NCI-H146 treated with DMSO at 0.1 percent for 48 hours (cell line): ENCODE data around the gene ZFHX3.

Experiments
- DNase-seq: peaks from one replicate; lab custom pipeline; 2025; ENCODE audit not compliant: unreplicated experiment; lab: John Stamatoyannopoulos, UW

The ZFHX3 gene

DNA sequence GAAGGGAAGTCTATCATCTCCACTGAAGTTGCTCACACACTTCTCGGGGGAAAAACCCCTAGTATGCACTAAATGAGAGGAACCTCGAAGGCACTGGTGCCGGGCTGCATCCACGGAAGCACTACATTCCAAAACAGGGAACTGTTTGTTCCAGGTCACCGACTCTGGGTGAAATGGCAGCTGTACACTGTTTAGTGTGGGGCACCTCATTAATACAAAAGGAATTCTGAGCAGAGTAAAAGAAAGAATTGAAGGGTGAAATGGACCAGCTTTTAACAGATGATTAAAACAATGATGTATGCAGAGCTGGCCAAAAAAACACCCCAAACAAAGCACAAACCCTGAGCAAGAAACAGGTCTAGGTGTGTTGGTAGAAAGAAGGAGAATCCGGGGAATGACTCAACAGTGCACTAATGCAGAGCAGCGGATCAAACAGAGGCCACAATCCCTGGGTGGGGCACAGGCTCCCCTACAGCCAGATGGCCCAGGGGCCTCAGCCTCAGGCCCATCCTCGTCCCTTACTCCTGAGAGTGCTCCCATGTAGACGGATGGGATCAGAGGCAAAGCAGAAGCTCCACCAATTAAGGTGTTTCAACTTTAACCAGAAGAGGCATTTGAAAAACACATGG, 161.5 kb downstream of the ZFHX3 start:
- no peak for DNase-seq

DNA sequence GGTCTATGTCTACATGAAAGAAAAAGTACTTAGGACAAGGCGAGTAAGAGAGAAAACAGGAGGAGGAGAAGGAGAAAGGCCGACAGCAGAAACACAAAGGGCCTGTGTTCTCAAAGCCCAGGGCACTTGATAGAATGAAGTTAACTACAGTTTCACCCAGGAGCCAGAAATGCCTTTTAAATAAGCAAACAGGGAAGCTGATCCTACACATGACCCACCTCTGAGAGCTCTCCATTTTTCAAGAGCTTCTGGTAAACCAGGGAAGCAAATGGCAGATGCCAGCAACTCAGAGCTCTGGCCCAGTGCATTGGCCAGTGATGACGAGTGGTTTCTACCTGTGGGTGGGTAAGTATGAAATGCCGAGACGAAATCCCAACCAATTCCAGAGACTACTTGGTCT, 163.4 kb downstream of the ZFHX3 start:
- no peak for DNase-seq

DNA sequence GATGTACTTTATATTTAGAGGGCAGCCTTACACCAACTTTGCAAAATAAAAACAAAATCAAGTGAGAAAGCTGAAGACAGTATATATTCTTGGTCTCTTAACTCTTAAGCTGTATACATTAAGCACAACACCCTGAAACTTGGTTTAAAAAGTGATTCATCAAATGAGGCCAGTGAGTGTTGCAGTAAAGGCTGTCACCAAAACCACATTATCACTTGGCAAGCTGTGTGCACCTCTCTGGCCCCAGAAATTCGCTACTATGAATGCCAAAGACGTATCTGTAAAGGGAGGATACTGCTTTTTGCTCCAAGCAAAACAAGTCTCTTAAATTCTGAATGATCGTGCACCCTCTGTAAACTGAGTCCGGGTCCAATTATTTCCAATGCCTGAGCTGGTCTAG, 163.9 kb downstream of the ZFHX3 start:
- no peak for DNase-seq

DNA sequence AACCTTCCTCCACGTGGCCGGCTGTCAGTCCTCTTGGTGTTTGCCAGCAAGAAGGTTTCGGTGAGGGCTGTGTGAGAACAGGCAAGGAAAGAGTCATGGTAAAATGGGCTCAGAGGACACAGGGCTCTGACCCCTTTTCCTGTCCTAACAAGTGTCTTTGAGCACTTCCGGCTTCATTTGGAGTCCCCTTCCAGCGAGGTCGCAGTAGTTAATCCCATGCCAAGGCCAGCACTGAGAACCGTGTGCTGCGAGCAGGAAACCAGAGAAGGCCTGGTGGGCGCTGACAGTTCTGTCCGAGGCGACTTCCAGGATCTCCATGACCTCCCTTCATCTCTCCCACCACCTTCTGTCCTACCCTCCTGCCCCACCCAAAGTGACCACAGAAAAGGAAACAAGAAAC, 168.1 kb downstream of the ZFHX3 start:
- no peak for DNase-seq

DNA sequence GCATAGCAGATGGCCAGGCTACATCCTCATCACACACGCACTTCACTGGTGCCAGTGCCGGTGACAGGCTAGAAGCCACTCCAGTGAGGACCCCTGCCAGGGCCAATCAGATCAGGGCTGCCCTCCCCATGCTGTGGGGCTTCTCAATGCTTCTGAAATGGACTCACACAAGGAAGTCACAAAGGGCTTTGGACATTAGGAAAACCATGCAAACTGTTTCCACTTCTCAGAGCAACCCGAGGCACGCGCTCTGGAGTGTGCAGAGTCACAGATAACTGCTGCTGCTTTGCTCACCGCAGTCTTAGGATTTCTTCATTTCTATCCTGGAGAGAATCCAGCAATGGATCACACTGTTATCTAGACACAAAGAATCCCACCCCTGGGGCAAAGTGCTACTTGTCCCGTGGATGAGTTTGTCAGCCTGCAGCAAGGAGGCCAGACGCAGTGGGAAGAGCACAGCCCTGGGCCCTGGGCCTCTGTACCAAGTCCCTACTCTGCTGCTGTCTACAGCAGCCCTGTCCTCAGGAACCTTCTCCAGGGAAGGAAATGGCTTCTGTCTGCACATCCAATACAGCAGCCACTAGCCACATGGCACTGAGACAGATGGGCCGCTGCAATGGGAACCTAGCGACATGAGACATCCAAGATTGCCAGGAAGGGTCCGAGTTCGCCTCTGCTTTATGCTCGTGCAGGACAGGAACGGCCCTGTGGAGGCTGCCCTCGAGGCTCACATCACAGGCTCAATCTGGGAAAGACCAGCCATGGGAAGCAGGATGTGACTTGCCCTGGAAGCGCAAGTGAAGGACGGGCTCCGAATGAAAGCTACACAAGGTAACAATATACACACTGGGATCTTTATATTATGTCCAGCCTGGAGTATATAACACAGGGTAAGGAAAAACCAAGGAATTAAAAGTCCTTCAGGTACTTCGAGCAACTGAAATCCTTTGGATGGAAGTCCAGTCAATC, 169.3 kb downstream of the ZFHX3 start:
- DNase-seq: no peak

DNA sequence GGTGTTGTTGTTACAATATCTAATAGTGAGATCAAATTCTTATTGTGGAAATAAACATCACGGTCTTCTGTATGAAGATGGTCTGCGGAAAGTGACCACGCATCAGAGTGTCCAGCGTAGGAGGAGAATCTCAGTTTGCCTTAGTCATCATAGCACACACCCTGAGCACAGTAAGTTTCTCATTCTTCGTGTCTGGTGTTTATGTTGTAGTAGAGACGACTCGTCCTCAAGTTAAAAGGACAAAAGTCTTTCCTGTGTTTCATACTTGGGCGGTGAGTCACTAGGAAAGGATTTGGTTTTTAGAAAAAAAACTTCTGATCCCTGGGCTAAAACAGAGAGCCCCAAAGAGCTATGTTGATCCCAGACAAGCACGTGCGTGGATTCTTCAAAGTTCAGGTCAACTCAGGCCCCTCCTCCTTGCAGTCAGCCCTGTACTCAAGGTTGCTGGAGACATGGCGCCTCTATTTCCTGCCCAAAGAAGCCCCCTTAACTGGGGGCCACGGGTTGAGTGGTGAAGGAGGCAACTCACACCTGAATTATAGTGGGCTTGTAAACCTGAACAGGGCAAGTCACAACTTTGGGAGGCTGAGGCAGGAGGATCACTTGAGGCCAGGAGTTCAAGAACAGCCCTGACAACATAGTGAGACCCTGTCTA, 170.4 kb downstream of the ZFHX3 start:
- DNase-seq: no peak

DNA sequence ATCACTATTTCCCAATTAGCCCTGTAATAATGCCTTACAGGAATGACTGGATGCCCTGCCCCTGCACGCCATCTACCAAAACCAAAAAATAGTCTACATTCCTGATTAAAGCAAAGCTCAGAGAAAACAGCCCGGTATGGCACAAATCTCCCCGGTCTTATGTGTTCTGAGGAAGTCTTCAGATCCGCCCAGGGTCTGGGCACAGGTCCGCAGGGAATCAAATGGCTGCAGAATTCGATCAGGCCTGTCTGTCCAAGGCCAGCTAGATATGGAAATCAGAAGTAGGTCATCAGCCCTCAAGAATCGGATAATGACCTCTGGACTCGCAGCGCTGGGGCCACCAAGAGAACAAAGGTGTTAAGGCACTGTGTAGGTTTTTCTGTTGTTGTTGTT, 171.0 kb downstream of the ZFHX3 start:
- no peak for DNase-seq

DNA sequence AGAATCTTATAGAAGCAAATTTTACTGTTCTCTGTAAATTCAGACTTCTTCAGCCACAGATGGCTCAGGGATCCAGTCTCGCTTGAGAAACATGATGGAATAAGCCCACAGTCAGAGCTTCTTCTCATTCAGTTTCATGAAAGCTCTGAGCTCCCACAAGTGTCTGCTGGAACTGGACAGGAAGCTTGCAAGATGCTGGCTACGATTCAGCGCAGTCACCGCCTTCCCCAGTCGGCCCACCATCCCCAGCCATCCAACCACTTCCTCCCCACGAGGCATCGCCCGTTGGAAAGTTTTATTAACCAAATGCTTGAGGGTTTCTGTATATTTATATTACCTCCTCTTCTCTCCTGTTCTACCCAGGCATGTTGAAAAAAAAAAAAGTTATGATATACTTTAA, 171.7 kb downstream of the ZFHX3 start:
- no peak for DNase-seq

DNA sequence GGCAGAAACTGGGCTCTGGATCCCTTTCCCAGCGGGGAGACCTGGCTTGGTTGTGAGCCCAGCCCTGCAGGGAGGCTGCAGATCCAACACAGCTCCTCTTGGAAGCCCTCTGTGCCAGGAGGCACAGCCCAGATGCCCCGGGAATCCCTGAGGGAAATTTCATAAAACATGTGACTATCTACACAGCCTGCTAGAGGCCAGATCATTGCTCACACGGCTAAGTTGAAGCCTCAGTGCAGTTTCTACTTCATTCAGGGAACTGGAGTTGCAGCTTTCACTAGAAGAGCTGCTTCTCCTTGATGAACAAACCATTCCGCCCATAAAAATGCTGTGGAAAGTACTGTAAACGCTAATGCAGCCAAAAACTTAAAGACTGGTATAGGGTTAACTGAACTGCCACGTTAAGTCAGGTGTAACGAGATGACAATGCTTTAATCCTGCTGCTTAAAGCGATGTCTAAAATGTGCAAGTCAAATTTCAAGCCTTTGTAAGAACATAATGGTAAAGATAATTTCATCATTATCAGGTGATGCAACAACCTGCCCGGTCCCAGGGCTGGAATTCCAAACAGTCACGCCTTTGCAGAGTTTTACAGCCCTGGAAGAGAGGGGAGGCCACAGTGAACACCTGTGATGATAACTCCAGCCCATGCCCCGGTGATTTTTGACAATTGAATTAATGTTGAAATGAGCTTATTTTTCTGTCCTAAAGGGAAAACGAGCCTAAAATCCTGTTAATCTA, 172.5 kb downstream of the ZFHX3 start:
- no peak for DNase-seq

DNA sequence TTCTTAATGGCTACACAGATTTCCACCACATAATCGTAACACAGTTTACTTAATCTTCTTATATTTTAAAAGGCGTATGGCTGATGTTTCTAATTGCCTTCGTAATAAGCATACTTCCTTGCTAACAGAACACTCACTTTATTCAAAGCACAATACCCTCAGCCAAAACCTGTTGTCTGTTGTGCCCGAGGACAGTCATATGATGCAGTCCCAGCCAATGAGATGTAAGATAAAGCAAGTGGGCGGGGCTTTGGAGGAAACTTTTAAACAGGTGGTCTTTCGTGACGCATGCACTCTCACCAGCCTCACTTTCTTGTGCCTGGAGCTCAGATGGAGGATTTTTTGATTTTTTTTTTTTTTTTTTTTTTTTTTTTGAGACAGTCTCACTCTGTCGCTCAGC, 174.1 kb downstream of the ZFHX3 start:
- DNase-seq: no peak

DNA sequence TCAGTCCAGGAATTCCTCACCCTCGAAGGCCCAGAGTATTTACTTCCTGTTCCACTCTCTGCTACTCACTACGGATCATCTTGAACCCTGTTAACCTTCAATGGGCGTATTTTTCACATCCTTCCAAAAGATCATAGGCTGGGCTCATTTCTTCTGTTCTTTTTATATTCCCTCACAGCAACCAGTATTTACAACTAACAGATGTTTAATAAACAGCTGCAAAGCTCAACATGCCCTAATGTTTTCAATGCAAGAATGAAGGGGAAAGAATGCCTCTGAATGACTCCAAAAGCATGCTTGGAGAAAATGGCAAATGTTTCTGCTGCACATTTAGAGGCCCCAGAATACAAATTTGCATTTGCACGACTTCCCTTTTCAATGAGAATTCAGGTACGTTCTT, 174.9 kb downstream of the ZFHX3 start:
- no peak for DNase-seq

DNA sequence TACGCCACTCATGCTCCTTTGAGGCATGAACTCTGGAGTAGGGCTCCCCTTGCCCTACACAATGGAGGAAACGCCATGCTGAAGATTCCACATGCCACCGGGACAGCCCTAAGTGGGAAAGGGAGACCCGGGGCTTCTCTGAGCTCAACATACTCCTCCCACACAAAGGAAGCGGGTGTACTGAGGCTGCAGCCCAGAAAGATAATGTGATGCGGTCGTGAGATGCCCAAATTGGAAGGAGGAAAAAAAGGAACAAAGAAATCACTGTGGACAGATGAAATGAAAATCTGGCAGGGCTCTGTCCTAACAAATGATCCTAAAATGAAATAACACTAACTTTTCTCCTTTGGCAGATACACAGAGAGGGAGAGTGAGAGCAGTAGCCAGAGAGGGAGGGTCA, 182.1 kb downstream of the ZFHX3 start:
- no peak for DNase-seq

DNA sequence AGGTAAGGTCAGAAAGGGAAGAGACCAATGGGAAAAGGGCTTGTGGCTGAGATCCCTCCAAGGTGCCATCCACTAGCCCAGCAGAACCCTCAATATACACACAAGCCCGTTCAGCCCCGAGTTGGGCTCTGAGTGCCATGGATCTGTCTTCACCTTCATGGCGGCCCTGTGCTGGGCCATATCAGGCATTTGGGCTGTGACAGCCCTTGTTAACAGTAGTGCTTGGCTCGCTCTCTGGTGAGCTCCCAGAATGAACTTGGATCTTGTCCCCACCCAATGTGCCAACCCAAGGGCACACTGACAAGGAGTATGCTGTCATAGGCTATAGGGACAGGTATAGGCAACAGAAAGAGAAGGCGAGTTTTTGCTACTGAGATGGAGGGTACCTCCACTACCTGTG, 182.7 kb downstream of the ZFHX3 start:
- no peak for DNase-seq

DNA sequence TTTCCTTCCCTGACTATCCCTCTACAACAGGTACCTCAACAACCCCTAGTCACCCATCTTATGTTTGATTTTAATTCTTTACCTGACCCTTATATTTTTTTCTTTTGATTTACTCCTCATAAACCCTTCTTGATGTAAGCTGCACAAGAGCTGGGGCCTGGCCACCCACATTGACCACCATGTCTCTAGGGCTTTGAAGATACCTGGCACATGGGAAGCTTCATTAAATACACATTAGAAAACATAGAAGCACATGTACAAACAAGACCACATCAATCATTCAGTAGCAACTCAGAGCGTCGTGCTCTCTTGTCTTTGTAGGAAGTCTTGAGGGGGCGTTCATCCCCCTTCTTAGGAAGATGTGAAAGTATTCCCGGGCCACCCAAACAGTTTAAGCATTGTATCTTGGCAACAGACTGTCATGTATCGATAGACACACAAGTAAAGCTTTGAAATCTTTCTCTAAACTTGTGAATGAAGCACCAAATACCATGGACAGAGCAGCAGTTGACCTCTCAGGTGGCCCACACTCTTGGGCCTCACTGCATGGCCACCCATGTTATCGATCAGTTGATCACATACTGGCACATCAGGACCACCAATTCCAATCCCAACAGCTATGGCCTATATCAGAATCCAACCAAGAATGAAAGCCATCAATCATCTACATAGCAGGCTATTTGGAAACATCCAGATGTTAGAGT, 183.6 kb downstream of the ZFHX3 start:
- DNase-seq: no peak

DNA sequence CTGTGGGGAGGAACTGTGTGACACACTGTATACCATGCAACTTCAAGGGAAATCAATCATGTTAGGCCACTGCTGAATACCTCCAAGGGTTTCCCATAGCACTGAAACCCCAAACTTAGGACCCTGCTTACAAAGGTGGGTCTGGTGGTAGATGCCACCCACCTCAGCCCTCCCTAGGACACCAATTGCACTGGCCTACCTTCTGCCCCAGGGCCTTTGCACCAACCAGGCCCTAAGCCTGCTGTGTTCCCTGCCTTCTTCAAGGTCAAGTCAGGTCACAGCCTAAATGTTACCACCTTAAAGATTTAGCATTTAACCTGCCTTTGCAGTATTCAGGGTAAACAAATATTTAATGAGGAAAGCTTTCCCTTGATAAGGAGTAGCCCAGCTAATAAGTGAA, 185.8 kb downstream of the ZFHX3 start:
- no peak for DNase-seq

DNA sequence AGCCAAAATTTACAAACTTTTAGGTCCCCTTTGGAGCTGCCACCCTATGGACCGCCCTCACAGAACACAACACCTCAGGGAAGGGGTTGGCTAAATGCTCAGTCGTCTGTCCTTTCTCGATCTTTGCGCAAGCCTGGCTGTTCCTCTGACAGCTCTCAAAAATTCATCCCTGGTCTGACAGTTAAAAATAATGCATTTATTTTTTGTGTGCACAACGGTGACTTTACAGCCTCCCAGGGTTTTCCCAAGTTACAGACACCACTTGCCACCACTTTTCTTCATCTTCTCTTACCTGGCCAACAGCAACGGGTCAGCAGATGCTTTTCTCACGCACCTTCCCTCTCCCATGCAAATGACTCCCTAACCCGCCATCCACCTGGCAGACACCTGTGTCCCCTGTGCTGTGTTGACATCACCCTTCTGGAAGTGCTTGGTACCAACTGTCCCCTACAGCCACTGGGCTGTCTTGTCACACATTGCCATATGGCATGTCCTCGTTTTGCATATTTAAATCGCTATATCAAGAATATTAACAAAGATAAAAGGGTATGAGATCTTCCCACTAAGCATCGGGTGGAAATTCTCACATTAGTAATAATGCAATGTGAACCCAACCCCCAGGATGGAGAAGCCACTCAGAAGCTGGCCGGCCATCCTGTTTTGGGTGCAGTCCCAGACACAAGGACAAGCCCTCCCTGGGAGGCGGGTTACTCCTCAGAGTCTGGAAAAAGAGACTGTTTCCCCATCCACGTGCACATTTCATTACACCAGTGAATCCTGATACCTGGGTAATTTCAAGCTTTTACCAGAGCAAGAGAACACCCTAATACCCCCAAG, 187.0 kb downstream of the ZFHX3 start:
- DNase-seq: no peak

DNA sequence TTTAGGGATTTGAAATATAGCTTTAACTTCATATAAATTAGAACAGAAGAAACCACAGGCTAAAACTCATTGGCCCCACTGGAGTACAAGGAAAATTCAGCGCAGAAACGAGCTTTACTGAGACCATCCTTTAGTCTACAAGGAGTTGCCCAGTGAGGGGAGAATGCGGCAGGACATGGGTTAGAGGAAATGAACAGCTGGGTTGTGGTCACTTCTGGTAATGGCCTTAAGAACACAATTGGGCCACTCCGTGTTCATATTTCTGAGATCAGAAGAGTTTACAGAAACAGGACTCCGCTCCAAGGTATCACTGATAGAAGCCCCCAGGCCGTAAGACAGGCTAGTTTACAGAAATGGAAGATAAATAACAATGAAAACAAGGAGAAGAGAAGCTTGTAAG, 188.3 kb downstream of the ZFHX3 start:
- no peak for DNase-seq

DNA sequence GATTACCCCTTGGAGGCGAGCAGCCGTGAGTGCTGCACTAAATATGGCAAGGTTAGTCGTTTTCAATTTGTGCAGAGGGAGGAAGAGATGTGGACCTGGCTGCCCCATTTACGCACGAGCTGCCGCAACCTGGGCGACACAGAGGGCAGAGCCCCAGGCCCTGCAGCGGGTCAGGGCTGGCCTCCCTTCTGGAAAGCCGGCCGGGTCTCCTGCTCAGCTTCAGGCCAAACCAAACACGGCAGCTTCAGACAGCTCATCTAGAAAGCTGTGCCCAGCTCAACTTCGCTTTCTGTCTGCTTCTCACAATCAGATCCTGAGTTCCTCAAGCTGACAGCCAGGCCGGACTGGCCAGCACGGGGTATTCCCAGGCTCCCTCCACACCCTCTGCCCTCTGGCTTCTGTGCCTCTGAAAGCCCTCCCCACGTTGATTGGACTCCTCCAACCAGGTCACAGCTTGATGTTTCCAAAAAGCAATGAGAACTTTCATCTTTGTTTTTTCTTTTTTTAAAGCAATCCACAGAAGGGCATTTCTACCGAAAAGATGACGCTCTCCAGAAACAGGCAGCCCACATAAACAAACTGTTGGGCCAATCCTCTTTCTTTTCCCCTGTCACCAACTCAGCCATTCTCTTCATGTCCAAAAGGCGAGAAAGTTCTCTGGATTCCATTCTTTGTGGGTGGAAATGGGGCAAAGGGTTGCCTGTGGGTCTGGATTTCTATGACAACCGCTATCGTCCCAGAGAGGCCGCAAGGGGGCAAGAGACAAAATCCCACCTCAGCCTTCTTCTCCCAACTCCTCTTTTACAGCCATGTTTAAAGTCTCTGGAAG, 189.0 kb downstream of the ZFHX3 start:
- DNase-seq: no peak
